K562 (cell line): ENCODE data around the gene IRF1. TPM values are rescaled to one million over a fixed set of nuclear protein-coding genes. Genes with fewer than 3 reads are reported as not detected.

Experiments used
- ATF1 ChIP-seq, 2 experiments: fragments of 450-650 bp in 1 of 2; IDR thresholded peaks; 2 replicates each; pipeline ENCODE4 v1.6.1; 2016; ENCODE audit warnings: missing compliant biosample characterization in 1 of 2, missing genetic modification characterization in 1 of 2
- CHD4 ChIP-seq: fragments of 200-600 bp; sonication (generic); IDR thresholded peaks from 3 replicates; pipeline ENCODE4 v1.6.1; 2012; ENCODE audit warnings: low read depth, mild to moderate bottlenecking, mixed read lengths, low read length, inconsistent platforms; ENCODE audit not compliant: insufficient read depth, insufficient replicate concordance, poor library complexity, severe bottlenecking
- PHF20 ChIP-seq: fragments of 450-650 bp; IDR thresholded peaks from 2 replicates; pipeline ENCODE4 v1.6.1; 2018; ENCODE audit not compliant: partially characterized antibody
- SAFB2 ChIP-seq: fragments of 200-400 bp; formaldehyde crosslinking; IDR thresholded peaks from 2 replicates; pipeline ENCODE4 v1.6.1; 2018; ENCODE audit warnings: borderline replicate concordance, low read length, low read depth, moderate library complexity; ENCODE audit not compliant: severe bottlenecking
- SIX5 ChIP-seq, 2 experiments: IDR thresholded peaks; 2 replicates each; pipeline ENCODE4 v1.6.1; 2011; ENCODE audit warnings: low read length in 2 of 2, borderline replicate concordance in 1 of 2, low read depth in 1 of 2, mild to moderate bottlenecking in 1 of 2, moderate library complexity in 1 of 2; ENCODE audit not compliant: insufficient read depth in 1 of 2
- TCF7L2 ChIP-seq: fragments of 150-350 bp; IDR thresholded peaks from 2 replicates; pipeline ENCODE4 v1.6.1; 2016; ENCODE audit warnings: low read depth, mild to moderate bottlenecking, low read length, moderate library complexity
- TCFL5 ChIP-seq: fragments of 250-450 bp; sonication (Bioruptor Pico); conservative IDR thresholded peaks from 2 replicates; pipeline ENCODE4 v1.6.1; 2021; ENCODE audit warnings: mild to moderate bottlenecking, moderate library complexity, matching md5 sums
- YBX1 ChIP-seq: fragments of 450-650 bp; IDR thresholded peaks from 2 replicates; pipeline ENCODE4 v1.7.1; 2016; ENCODE audit warnings: mild to moderate bottlenecking
- ZFP30 ChIP-seq: fragments of 250-450 bp; sonication (Bioruptor Pico); IDR thresholded peaks from 2 replicates; pipeline ENCODE4 v1.8.0; 2022; ENCODE audit warnings: moderate library complexity, mild to moderate bottlenecking, inconsistent platforms, borderline replicate concordance
- ZNF589 ChIP-seq: fragments of 200-800 bp; sonication (Bioruptor generic); IDR thresholded peaks from 2 replicates; pipeline ENCODE4 v1.6.1; 2016; ENCODE audit warnings: low read depth, missing genetic modification characterization, missing compliant biosample characterization
- ZNF79 ChIP-seq: fragments of 250-450 bp; sonication (Bioruptor Pico); IDR thresholded peaks from 2 replicates; pipeline ENCODE4 v1.4.0; 2020; ENCODE audit warnings: low read depth, mild to moderate bottlenecking, moderate library complexity
- ZSCAN29 ChIP-seq: fragments of 450-650 bp; IDR thresholded peaks from 2 replicates; pipeline ENCODE4 v1.6.1; 2017
- polyA plus RNA-seq, 8 experiments: library from polyadenylated mRNA; depleted of rRNA in 4 of 8; stranded (reverse) in 5 of 8; unstranded in 3 of 8; fragments of >200 nt; fragmentation: Nextera tagmentation in 2 of 8; fragmentation: Illumina TruSeq in 1 of 8; extraction: Ambion mirVana in 2 of 8; extraction: Trizol in 1 of 8; gene quantifications; 2 replicates each; pipeline versions ENCODE4 v1.2.1 to v1.2.3, GENCODE V29; 2011 to 2014; ENCODE audit warnings: inconsistent platforms in 1 of 8, missing spikeins in 1 of 8
- total RNA-seq, 7 experiments: library from RNA; depleted of rRNA in 6 of 7; stranded (reverse); fragments of >200 nt in 6 of 7; fragmentation: Illumina TruSeq in 2 of 7; extraction: Trizol in 2 of 7; gene quantifications; 2 replicates each; pipeline versions ENCODE4 v1.2.1 to v1.2.3, GENCODE V29; 2011 to 2021; ENCODE audit warnings: low replicate concordance in 1 of 7
- TF ChIP-seq, protein P1 (sequence below): fragments of 450-650 bp; IDR thresholded peaks from 2 replicates; pipeline ENCODE4 v1.7.1; 2018; ENCODE audit warnings: mild to moderate bottlenecking, low read depth; ENCODE audit not compliant: partially characterized antibody
- TF ChIP-seq, protein P2 (sequence below): fragments of 250-450 bp; sonication (Bioruptor Pico); IDR thresholded peaks from 2 replicates; pipeline ENCODE4 v1.4.0; 2020; ENCODE audit warnings: mild to moderate bottlenecking, moderate library complexity, borderline replicate concordance
- TF ChIP-seq, protein P3 (sequence below): fragments of 450-650 bp; formaldehyde crosslinking; IDR thresholded peaks from 2 replicates; pipeline ENCODE4 v1.4.0; 2020; ENCODE audit warnings: mild to moderate bottlenecking, moderate library complexity
- TF ChIP-seq, protein P4 (sequence below), 2 experiments: IDR thresholded peaks in 1 of 2; conservative IDR thresholded peaks in 1 of 2; 2 replicates each; pipeline ENCODE4 v1.6.1; 2016; ENCODE audit warnings: low read depth in 2 of 2, mild to moderate bottlenecking in 1 of 2, missing compliant biosample characterization in 1 of 2, missing genetic modification characterization in 1 of 2, moderate library complexity in 1 of 2

Gene IRF1
- total and polyA plus RNA-seq, 9 of the 15 experiments (the other 6 are each of a cell fraction or from before 2014, with no cell fraction given), result 1.1 to 12.3 (median 5.9) TPM

DNA sequence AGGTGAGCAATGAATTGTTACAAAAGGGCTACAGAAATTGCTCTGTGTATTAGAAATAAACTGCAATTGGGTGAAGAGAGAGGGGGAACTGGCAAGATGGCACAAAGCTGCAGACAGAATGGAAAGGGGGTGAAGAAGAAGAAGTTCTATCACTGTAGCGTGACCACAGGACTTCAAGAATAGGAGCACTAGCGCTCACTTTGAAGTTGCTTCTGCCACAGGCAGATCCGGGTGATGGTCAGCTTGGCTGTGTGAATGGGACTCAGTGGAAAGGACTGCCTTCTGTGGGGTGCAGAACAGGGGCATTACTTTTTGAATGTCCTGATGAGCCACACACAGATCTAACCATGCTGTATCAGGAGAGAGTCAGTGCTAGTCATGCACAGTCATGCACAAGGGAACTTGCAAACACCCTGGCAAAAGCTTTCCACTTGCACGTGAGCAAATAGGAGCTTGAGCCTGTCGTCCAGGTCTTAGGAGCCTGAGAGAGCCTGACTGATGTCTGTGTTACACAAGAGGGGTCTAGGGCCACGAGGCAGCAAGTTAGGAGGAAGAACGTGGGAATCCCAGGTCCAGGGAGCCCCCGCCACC lies 36.5 kb upstream of the IRF1 start (continued):
- TF ChIP-seq ZFP30 (CRISPR knock-in tag), result no peak
- TF ChIP-seq TCF7L2, result no peak
- TF ChIP-seq PHF20, result no peak
- TF ChIP-seq ZNF79 (CRISPR knock-in tag), result no peak
- TF ChIP-seq, protein P1, sequence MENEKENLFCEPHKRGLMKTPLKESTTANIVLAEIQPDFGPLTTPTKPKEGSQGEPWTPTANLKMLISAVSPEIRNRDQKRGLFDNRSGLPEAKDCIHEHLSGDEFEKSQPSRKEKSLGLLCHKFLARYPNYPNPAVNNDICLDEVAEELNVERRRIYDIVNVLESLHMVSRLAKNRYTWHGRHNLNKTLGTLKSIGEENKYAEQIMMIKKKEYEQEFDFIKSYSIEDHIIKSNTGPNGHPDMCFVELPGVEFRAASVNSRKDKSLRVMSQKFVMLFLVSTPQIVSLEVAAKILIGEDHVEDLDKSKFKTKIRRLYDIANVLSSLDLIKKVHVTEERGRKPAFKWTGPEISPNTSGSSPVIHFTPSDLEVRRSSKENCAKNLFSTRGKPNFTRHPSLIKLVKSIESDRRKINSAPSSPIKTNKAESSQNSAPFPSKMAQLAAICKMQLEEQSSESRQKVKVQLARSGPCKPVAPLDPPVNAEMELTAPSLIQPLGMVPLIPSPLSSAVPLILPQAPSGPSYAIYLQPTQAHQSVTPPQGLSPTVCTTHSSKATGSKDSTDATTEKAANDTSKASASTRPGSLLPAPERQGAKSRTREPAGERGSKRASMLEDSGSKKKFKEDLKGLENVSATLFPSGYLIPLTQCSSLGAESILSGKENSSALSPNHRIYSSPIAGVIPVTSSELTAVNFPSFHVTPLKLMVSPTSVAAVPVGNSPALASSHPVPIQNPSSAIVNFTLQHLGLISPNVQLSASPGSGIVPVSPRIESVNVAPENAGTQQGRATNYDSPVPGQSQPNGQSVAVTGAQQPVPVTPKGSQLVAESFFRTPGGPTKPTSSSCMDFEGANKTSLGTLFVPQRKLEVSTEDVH, result no peak
- no peak for TF ChIP-seq TCFL5
- TF ChIP-seq ATF1 (CRISPR knock-in tag; IDR thresholded peaks at IDR 0.05), result no peak
- no peak for TF ChIP-seq ATF1 (tag; IDR thresholded peaks at IDR 0.05)
- TF ChIP-seq ZNF589 (CRISPR knock-in tag), result no peak
- TF ChIP-seq, protein P2, sequence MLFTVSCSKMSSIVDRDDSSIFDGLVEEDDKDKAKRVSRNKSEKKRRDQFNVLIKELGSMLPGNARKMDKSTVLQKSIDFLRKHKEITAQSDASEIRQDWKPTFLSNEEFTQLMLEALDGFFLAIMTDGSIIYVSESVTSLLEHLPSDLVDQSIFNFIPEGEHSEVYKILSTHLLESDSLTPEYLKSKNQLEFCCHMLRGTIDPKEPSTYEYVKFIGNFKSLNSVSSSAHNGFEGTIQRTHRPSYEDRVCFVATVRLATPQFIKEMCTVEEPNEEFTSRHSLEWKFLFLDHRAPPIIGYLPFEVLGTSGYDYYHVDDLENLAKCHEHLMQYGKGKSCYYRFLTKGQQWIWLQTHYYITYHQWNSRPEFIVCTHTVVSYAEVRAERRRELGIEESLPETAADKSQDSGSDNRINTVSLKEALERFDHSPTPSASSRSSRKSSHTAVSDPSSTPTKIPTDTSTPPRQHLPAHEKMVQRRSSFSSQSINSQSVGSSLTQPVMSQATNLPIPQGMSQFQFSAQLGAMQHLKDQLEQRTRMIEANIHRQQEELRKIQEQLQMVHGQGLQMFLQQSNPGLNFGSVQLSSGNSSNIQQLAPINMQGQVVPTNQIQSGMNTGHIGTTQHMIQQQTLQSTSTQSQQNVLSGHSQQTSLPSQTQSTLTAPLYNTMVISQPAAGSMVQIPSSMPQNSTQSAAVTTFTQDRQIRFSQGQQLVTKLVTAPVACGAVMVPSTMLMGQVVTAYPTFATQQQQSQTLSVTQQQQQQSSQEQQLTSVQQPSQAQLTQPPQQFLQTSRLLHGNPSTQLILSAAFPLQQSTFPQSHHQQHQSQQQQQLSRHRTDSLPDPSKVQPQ, result no peak
- no peak for TF ChIP-seq CHD4
- no peak for TF ChIP-seq SIX5 (IDR thresholded peaks at IDR 0.05; ENCODE audit: borderline replicate concordance in 1 of 2, insufficient read depth in 1 of 2, low read depth in 1 of 2, low read length in 2 of 2)
- no peak for TF ChIP-seq SAFB2
- TF ChIP-seq YBX1, result no peak
- TF ChIP-seq, protein P3, sequence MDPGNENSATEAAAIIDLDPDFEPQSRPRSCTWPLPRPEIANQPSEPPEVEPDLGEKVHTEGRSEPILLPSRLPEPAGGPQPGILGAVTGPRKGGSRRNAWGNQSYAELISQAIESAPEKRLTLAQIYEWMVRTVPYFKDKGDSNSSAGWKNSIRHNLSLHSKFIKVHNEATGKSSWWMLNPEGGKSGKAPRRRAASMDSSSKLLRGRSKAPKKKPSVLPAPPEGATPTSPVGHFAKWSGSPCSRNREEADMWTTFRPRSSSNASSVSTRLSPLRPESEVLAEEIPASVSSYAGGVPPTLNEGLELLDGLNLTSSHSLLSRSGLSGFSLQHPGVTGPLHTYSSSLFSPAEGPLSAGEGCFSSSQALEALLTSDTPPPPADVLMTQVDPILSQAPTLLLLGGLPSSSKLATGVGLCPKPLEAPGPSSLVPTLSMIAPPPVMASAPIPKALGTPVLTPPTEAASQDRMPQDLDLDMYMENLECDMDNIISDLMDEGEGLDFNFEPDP (CRISPR knock-in tag), result no peak
- TF ChIP-seq, protein P4, sequence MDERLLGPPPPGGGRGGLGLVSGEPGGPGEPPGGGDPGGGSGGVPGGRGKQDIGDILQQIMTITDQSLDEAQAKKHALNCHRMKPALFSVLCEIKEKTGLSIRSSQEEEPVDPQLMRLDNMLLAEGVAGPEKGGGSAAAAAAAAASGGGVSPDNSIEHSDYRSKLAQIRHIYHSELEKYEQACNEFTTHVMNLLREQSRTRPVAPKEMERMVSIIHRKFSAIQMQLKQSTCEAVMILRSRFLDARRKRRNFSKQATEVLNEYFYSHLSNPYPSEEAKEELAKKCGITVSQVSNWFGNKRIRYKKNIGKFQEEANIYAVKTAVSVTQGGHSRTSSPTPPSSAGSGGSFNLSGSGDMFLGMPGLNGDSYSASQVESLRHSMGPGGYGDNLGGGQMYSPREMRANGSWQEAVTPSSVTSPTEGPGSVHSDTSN (CRISPR knock-in tag; IDR thresholded peaks at IDR 0.05; ENCODE audit: low read depth), result no peak
- TF ChIP-seq, protein P4 (tag; conservative IDR thresholded peaks at IDR 0.05; ENCODE audit: low read depth), result no peak
- no peak for TF ChIP-seq ZSCAN29
